Cerebellar cortex (tissue), 1 donor: ENCODE data around the gene ORM1.
"Not testable (repeated sequence)": the region's sequence is repeated elsewhere in the genome, so short reads cannot be mapped to it uniquely, and the experiment has no call there.

Source experiments
- DNase-seq: peaks from one replicate; pipeline ENCODE4 v3.0.0-alpha.2; 2015; ENCODE audit warnings: low spot score

ORM1 gene

DNA sequence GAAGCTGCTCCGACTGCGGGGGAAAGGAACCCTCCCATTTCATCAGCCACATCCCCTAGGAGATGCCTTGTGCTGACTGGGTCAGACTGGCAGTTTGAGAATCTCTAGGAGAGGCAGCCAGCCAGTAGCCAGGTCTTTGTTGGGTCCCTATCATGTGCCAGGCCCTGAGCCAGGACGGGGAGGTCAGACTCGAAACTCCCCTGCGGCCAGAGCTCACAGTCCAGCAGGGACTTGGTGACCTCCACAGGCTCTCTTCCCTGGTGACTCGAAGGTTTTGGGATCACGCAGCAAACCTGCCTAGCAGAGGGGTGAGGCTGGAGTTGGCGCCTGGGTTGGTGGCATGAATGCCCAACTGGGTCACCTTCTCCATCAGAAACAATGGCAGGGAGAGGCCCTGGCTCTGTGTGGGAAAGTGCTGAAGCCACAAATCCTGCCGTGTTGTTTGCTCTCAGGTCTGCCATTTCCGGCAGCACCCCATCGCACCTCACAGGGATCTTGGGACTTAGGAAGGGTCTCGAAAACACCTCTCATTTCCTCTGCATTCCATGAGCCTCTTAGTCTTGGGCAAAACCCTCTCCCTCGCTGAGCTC is 14.4 kb upstream of the ORM1 start:
- no peak for DNase-seq

- DNase-seq = no peak
These were observed 13.8 kb upstream of the ORM1 start for GRCh38 chr9:114309096-114309495.

GRCh38 chr9:114310471-114311450 is 12.1 kb upstream of the ORM1 start:
- DNase-seq = no peak

DNA sequence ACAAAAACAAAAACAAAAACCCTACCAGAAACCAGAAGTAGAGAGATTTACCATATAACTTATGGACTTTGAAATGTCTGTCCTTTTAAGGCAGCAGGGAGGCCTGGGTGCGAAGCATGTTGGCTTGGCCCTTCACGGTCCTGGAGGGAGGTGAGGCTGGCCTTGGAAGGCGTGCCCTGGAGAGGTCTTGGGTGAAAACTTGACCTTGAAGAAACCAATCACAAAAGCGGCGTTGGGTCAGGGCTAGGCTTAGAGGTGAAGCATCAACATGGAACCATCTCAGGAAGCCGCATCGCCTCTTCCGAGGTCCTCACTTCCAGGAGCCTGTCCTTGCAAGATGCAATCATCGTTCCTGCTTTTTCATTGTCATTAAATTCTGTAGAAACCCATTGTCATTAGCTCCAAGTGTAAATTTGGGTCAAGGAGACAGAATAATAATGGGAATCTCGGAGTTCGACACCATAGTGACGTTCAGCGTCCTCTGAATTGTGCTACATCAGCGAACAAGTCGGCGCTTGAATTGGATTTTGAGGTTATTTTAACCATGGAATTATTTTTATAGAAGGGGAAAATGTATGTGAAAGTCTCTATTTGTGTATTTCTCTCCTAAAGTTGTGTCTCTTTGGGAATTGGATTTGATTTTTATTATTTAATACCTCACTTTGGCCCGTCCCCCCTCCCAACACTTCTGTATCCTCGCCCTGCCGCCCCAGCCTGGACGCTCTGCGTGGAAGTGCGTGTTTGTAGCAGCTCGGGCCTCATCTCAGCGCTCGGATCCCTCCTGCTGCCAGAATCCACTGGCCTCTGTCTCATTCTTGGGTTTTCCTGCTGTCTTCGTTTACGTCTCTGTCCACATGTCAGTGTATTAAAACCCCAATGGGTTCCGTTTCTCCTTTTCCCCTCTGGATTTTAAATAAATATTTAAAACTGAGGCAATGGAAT is 11.1 kb upstream of the ORM1 start:
- DNase-seq = no peak

DNA sequence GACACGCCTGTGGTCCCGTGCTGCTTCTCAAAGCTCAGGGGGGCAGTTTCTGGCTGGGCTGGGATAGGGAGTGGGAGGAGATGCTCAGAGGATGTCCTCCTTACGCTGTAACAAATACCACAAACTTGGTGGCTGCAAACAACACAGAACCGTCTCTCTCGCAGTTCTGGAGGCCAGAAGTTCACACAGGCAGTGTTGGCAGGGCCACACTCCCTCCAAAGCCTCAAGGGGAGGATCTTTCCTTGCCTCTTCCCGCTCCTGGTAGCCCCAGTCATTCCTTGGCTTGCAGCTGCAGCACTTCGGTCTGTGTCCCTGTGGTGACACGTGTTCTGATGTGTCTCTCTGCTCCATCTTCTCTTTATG is 10.4 kb upstream of the ORM1 start:
- DNase-seq = no peak

- DNase-seq = no peak
These were observed 9.7 kb upstream of the ORM1 start for GRCh38 chr9:114313186-114313585.

- peak; percentile 38 for DNase-seq
These were observed 8.5 kb upstream of the ORM1 start for GRCh38 chr9:114314256-114314867.

DNA sequence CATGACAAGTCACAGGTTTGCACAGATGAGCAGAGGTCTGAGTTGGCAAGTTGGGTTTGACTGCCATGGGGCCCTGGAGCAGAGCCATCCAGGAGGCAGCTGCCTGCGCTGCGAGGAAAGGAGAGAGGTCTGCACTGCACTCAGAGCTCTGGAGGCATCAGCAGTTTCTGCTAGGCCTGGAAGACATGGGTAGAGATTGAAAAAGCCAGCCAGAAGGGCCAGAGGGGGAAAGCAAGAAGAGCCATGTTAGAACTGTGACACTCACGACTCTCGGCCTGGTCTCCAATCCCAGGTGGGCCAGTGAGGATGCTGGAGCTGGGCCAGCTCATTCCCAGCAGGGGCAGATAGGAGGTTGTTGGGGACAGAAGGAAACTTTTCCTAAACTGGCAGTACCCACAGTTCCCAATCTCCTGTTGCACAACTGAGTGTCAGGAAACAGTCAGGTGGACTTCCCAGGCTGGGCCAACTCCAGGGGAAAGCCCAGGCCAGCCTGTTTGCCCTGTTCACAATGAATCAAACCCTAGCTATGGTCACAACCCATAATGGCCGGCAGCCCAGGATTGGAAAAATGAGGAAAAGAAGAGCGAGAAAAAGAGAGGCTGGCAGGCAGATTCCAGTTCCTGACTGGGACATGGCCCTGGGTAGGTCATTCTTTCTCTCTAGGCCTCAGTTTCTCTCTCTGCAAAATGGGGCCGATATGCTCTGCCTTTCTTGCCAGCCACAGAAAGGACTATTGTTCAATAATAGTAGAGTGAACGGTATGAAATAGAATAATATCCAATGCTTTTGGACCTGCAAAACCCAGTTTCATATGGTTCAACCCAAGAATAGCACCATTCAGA is 7.8 kb upstream of the ORM1 start:
- no peak for DNase-seq

- DNase-seq = no peak
These were observed 7.1 kb upstream of the ORM1 start for GRCh38 chr9:114315723-114316363.

GRCh38 chr9:114316605-114317230 is 6.2 kb upstream of the ORM1 start:
- DNase-seq = no peak

GRCh38 chr9:114317665-114318357 is 5.1 kb upstream of the ORM1 start:
- no peak for DNase-seq

- DNase-seq = no peak
These were observed 4.5 kb upstream of the ORM1 start for GRCh38 chr9:114318416-114318815.

DNA sequence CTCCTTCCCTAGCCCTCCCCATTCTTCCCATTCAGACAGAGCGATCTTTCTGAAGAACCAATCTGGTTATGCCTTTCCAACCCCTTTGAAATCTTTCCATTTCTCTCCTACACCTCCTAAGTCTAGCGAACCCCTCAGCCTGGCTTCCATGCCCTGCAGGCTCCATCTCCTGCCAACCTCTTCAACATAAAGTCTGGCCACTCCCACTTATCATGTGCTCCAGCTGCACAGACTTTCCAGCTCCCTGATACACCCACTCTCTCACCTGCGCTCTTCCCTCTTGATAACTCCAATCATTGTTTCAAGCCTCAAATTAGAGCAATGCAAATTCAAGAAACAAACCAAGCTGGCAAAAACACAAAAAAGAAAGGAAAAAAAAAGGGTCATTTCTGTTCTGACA is 3.8 kb upstream of the ORM1 start:
- no peak for DNase-seq

DNA sequence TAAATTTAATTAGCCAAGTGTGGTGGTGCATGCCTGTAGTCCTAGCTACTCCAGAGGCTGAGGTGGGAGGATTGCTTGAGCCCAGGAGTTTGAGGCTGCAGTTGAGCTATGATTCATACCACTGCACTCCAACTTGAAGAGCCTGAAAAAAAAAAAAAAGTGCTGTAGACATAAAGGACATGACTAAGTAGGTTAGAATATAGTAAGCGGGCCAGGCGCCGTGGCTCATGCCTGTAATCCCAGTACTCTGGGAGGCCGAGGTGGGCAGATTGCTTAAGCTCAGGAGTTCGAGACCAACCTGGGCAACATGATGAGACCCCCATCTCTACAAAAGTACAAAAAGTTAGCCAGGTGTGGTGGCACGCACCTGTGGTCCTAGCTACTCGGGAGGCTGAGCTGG is 2.2 kb upstream of the ORM1 start:
- DNase-seq = not testable (repeated sequence)

- DNase-seq = no peak
These were observed 1.1 kb upstream of the ORM1 start for GRCh38 chr9:114321759-114322158.

DNA sequence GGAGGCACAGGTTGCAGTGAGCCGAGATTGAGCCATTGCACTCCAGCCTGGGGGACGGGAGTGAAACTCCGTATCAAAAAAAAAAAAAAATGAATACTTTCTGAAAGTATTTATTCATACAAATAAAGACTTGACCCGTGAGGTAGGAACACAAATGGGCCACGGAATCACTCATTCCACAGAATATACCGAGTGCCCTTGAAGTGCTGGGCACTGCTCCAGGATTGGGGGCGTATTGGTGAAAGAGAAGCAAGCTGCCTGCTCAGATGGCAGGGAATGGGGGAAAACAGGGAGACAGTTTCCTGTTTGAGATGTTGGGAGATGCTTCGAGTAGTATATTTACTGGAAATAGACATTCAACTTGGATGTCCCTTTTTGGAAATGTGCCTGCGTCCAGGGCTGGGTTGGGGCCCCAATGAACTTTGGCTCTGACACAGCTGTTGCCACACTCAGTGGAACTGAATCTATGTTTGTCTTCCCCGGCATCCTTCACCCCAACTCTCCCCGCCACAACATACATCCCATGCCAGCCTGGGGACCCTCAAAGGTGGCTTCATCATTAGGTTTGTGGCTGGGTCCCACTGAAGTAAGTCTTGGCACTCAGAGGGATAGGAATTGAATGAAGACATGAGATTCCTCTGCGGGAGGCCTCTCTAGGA is 609 bp upstream of the ORM1 start:
- DNase-seq = not testable (repeated sequence)

DNA sequence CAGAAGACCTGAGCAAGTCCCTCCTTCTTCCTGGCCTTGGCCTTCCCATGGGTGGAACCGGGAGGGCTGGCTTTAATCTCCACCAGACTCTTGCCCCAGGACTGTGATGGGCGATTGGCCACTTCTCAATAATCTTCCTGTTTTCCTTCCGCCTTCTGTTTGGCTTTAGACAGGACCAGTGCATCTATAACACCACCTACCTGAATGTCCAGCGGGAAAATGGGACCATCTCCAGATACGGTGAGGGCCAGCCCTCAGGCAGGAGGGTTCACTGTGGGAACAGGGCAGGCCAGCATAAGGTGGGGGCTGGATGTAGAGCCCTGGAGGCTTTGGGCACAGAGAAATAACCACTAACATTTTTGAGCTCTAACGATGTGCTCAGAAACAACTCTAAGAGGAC is 951 bp downstream of the ORM1 start:
- DNase-seq = not testable (repeated sequence)

- DNase-seq = no peak
These were observed 1.6 kb downstream of the ORM1 start for GRCh38 chr9:114324492-114324891.

GRCh38 chr9:114324965-114325364 is 2.1 kb downstream of the ORM1 start:
- DNase-seq = not testable (repeated sequence)
